NCI-H526 treated with DMSO at 0.1 percent for 48 hours (cell line): ENCODE measurements around the gene ELAVL2.

Experiments
- DNase-seq: peaks from one replicate; lab custom pipeline; 2025; lab: John Stamatoyannopoulos, UW

ELAVL2 gene

GRCh38 chr9:23769307-23769935, 56.6 kb downstream of the ELAVL2 start:
- DNase-seq: no peak

GRCh38 chr9:23768861-23769260, 57.2 kb downstream of the ELAVL2 start:
- no peak for DNase-seq

GRCh38 chr9:23766613-23767012, 59.4 kb downstream of the ELAVL2 start:
- no peak for DNase-seq

GRCh38 chr9:23765561-23765960, 60.5 kb downstream of the ELAVL2 start:
- DNase-seq: no peak

- no peak for DNase-seq
Measured at GRCh38 chr9:23764219-23764618, 61.8 kb downstream of the ELAVL2 start.

- no peak for DNase-seq
Measured at GRCh38 chr9:23754551-23754950, 71.5 kb downstream of the ELAVL2 start.

- no peak for DNase-seq
Measured at GRCh38 chr9:23752859-23753258, 73.2 kb downstream of the ELAVL2 start.

- DNase-seq: no peak
Measured at GRCh38 chr9:23751633-23752032, 74.4 kb downstream of the ELAVL2 start.

- DNase-seq: peak; percentile 4
Measured at GRCh38 chr9:23750808-23751207, 75.2 kb downstream of the ELAVL2 start.

- DNase-seq: no peak
Measured at GRCh38 chr9:23747088-23748075, 78.7 kb downstream of the ELAVL2 start.

- no peak for DNase-seq
Measured at GRCh38 chr9:23746317-23746716, 79.7 kb downstream of the ELAVL2 start.

GRCh38 chr9:23743036-23743435, 83.0 kb downstream of the ELAVL2 start:
- DNase-seq: no peak

GRCh38 chr9:23741351-23741750, 84.7 kb downstream of the ELAVL2 start:
- no peak for DNase-seq

GRCh38 chr9:23740531-23740930, 85.5 kb downstream of the ELAVL2 start:
- DNase-seq: no peak

GRCh38 chr9:23739753-23740152, 86.3 kb downstream of the ELAVL2 start:
- no peak for DNase-seq

- DNase-seq: no peak
Measured at GRCh38 chr9:23736293-23736692, 89.7 kb downstream of the ELAVL2 start.

- DNase-seq: no peak
Measured at GRCh38 chr9:23733495-23734078, 92.5 kb downstream of the ELAVL2 start.

- DNase-seq: no peak
Measured at GRCh38 chr9:23731353-23731752, 94.7 kb downstream of the ELAVL2 start.

GRCh38 chr9:23730364-23730763, 95.7 kb downstream of the ELAVL2 start:
- no peak for DNase-seq

GRCh38 chr9:23728736-23729135, 97.3 kb downstream of the ELAVL2 start:
- DNase-seq: no peak

- no peak for DNase-seq
Measured at GRCh38 chr9:23725279-23725946, 100.6 kb downstream of the ELAVL2 start.

- DNase-seq: no peak
Measured at GRCh38 chr9:23723672-23724071, 102.4 kb downstream of the ELAVL2 start.
